HepG2 (cell line): ENCODE results near the gene TBC1D24.
"Not testable (repeated sequence)": the region's sequence is repeated elsewhere in the genome, so short reads cannot be mapped to it uniquely, and the experiment has no call there.

Experiments
- FOXP1 ChIP-seq, 2 experiments: fragments of 450-650 bp in 1 of 2; IDR thresholded peaks; 2 replicates each; pipeline ENCODE4 v1.6.1; 2017 to 2018; ENCODE audit warnings: antibody characterized with exemption in 1 of 2
- GPN1 ChIP-seq: sonication (generic); formaldehyde crosslinking; IDR thresholded peaks from 2 replicates; pipeline ENCODE4 v1.5.1; 2020; ENCODE audit warnings: missing genetic modification reagents, borderline replicate concordance
- HOXA5 ChIP-seq: sonication (generic); formaldehyde crosslinking; IDR thresholded peaks from 2 replicates; pipeline ENCODE4 v1.4.0; 2020; ENCODE audit warnings: missing genetic modification reagents
- NFYB ChIP-seq: sonication (generic); formaldehyde crosslinking; IDR thresholded peaks from 2 replicates; pipeline ENCODE4 v1.4.0; 2020; ENCODE audit warnings: missing genetic modification reagents
- POLR2A ChIP-seq, 2 experiments: IDR thresholded peaks; 2 replicates each; pipeline ENCODE4 v1.6.1; 2011; ENCODE audit warnings: low read depth in 2 of 2, low read length in 2 of 2, mild to moderate bottlenecking in 1 of 2, moderate library complexity in 1 of 2; ENCODE audit not compliant: insufficient read depth in 1 of 2
- POLR2AphosphoS5 ChIP-seq: IDR thresholded peaks from 2 replicates; pipeline ENCODE4 v1.6.1; 2012; ENCODE audit warnings: low read depth, low read length
- SIN3A ChIP-seq: IDR thresholded peaks from 2 replicates; pipeline ENCODE4 v1.6.1; 2011; ENCODE audit warnings: low read depth, mild to moderate bottlenecking, control low read depth, low read length, borderline replicate concordance
- TAF1 ChIP-seq: sonication (generic); formaldehyde crosslinking; IDR thresholded peaks from 2 replicates; pipeline ENCODE4 v1.4.0; 2020; ENCODE audit warnings: missing genetic modification reagents
- ZFP41 ChIP-seq: sonication (generic); formaldehyde crosslinking; IDR thresholded peaks from 2 replicates; pipeline ENCODE4 v1.4.0; 2020; ENCODE audit warnings: mild to moderate bottlenecking, missing genetic modification reagents, borderline replicate concordance
- ZNF263 ChIP-seq: sonication (generic); formaldehyde crosslinking; IDR thresholded peaks from 2 replicates; pipeline ENCODE4 v1.4.0; 2020; ENCODE audit warnings: missing genetic modification reagents
- TF ChIP-seq, protein P1 (sequence below), 2 experiments: sonication (generic) in 1 of 2; formaldehyde crosslinking in 1 of 2; IDR thresholded peaks; 2 replicates each; pipeline versions ENCODE4 v1.5.1 to v1.6.1; 2011 to 2020; ENCODE audit warnings: borderline replicate concordance in 1 of 2, low read depth in 1 of 2, low read length in 1 of 2, mild to moderate bottlenecking in 1 of 2, missing genetic modification reagents in 1 of 2, moderate library complexity in 1 of 2

DNA sequence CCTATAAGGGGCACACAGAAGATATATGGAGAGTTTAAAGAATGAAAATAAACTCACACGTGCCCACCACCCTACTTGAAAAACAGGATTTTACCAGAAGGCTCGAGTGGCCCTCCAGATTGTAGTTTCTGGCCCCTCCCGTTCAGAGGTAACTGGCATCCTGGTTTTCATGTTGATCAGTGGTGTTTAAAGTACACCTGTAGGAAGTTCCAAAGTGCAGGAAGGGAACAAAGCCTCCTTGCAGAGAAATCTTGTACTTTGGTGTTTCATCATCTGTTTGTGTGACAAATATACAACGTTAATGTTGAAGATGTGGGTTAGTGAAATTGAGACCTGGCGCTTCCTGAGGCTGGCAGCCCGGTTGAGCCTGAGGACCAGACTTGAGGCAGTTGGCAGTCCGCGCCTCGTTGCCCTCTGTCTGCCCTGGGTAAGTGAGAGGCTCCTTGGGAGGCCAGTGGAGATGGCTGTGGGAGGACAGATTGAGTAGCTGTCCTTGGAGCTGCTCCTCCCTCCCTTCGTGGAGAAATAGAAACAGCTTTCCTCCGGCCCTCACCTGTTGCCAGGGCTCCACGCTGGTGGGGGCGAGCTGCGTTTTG is 75.5 kb downstream of the TBC1D24 start:
- TF ChIP-seq ZFP41; POLR2A (IDR thresholded peaks at IDR 0.05; ENCODE audit: insufficient read depth in 1 of 2, low read depth in 2 of 2, low read length in 2 of 2); HOXA5; FOXP1 (IDR thresholded peaks at IDR 0.05); FOXP1 (CRISPR knock-in tag; IDR thresholded peaks at IDR 0.05); POLR2AphosphoS5; SIN3A; TAF1 (CRISPR knock-in tag); GPN1 (CRISPR knock-in tag); NFYB (CRISPR knock-in tag); ZNF263 (CRISPR knock-in tag): not testable (repeated sequence)
- TF ChIP-seq, protein P1, sequence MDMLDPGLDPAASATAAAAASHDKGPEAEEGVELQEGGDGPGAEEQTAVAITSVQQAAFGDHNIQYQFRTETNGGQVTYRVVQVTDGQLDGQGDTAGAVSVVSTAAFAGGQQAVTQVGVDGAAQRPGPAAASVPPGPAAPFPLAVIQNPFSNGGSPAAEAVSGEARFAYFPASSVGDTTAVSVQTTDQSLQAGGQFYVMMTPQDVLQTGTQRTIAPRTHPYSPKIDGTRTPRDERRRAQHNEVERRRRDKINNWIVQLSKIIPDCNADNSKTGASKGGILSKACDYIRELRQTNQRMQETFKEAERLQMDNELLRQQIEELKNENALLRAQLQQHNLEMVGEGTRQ (IDR thresholded peaks at IDR 0.05; ENCODE audit: low read depth, low read length), result not testable (repeated sequence)
- TF ChIP-seq, protein P1 (CRISPR knock-in tag; IDR thresholded peaks at IDR 0.05; ENCODE audit: borderline replicate concordance), result not testable (repeated sequence)
